GM19099 (cell line): ENCODE measurements around the gene SERPINA9.

Source experiments
- POLR2A ChIP-seq: IDR thresholded peaks from 3 replicates; pipeline ENCODE4 v1.6.1; 2011; ENCODE audit warnings: low read depth; ENCODE audit not compliant: insufficient read length; ENCODE audit errors: extremely low read depth

The SERPINA9 gene

DNA sequence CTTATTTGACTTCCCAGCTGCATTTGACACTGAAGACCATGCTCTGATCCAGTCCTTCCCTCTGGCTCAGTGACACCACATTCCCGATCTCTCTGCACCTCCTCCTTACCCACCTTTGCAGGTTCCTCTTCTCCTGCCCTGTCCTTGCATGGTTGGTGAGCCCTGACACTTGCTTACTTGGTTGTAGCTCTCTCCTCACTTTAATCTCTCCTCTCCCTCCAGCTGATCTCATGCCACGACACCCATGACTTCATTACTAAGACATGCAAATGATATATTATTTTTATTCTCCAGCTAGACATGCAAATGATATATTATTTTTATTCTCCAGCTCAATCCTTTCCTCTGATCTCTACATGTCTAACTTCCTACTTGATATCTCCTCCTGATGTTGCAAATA is at the start of gene SERPINA9:
TSS of gene SERPINA9 (minus strand) at position 175 of the 400 bp plus-strand sequence. CDS start 6,357 bp downstream, outside the sequence.
- TF ChIP-seq POLR2A, result no peak

GRCh38 chr14:94524093-94524492 is 48.1 kb upstream of the SERPINA9 start:
- TF ChIP-seq POLR2A, result no peak

DNA sequence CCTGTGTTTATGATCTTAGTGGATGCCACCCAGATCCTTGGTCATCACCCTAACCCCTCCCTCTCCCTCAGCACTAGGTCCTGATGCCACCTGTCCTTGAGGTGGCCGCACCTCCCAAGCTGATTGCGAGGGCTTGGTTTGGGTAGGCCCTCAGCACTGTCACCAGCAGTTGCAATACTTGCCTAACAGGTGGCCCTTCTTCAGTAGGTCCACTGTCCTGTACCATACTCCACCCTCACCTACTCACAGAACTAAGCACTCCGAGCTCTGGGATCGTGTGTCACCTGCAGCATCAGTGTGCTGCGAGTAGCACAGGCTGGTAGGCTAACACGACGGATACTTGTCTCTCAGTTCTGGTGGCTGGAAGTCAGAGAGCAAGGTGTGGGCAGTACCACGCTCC is 47.3 kb upstream of the SERPINA9 start:
- no peak for TF ChIP-seq POLR2A

DNA sequence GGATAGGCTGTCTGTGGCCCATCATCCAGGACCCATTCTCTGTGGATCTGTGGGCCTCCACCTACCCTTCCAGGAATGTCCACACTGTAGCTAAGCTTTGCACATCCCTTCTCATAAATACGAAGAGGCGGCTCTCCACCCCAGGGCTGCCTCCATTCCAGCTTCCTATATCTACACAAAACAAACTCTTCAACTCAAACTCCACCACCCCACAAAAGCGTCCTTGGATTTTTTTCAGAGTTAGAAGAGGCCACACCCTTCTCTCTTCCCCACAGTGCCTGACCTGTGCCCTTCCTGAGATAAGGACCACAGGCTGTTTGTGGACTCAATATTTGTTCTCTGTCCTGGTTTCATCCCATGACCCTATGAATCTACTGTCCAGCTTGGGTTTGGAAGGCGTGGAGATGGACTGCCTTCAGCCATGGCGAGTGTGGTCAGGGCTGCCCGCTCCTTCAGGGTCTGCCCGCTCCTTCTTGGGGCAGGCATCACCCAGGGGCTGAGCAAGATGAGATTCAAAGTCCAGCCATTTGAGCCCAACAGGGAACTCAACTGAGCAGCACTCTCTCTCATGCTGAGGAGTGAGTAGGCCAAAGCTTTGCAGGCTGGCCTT is 46.2 kb upstream of the SERPINA9 start:
- no peak for TF ChIP-seq POLR2A

- no peak for TF ChIP-seq POLR2A
These were observed 45.5 kb upstream of the SERPINA9 start for GRCh38 chr14:94521375-94522114.

- TF ChIP-seq POLR2A, result no peak
These were observed 41.8 kb upstream of the SERPINA9 start for GRCh38 chr14:94517641-94518257.

- TF ChIP-seq POLR2A, result no peak
These were observed 41.2 kb upstream of the SERPINA9 start for GRCh38 chr14:94517248-94517640.

- TF ChIP-seq POLR2A, result no peak
These were observed 39.9 kb upstream of the SERPINA9 start for GRCh38 chr14:94515856-94516255.

GRCh38 chr14:94515426-94515825 is 39.4 kb upstream of the SERPINA9 start:
- no peak for TF ChIP-seq POLR2A

- no peak for TF ChIP-seq POLR2A
These were observed 38.4 kb upstream of the SERPINA9 start for GRCh38 chr14:94514351-94514750.

- no peak for TF ChIP-seq POLR2A
These were observed 33.4 kb upstream of the SERPINA9 start, which contains the start of gene SERPINA12 for GRCh38 chr14:94509356-94509755. Gene SERPINA12 (minus strand): TSS chr14:94509469. CDS start chr14:94498397, 11,072 bp downstream.

GRCh38 chr14:94505641-94506040 is 29.6 kb upstream of the SERPINA9 start:
- no peak for TF ChIP-seq POLR2A

DNA sequence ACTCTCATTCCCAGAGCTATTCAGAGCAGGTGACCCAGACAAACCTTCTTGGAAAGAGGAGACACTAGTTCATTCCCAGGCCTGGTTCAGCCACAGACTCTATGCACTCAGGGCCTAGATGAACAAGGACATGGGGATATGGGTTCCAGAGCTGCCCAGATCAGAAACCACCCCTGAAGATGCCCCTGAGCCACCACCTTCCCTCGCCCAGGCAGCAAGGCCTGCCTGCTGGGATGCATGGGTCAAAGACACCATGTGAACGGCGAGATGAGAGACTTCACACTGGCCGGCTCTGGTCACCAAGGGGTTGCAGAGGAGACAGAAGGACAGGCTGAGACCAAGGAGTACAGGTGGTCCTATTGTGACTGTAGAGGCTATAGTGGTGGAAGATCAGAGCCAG is 29.2 kb upstream of the SERPINA9 start:
- TF ChIP-seq POLR2A, result no peak

- TF ChIP-seq POLR2A, result no peak
These were observed 25.9 kb upstream of the SERPINA9 start for GRCh38 chr14:94501588-94502516.

GRCh38 chr14:94500264-94500663 is 24.3 kb upstream of the SERPINA9 start:
- no peak for TF ChIP-seq POLR2A

- no peak for TF ChIP-seq POLR2A
These were observed 23.7 kb upstream of the SERPINA9 start for GRCh38 chr14:94499673-94500072.

DNA sequence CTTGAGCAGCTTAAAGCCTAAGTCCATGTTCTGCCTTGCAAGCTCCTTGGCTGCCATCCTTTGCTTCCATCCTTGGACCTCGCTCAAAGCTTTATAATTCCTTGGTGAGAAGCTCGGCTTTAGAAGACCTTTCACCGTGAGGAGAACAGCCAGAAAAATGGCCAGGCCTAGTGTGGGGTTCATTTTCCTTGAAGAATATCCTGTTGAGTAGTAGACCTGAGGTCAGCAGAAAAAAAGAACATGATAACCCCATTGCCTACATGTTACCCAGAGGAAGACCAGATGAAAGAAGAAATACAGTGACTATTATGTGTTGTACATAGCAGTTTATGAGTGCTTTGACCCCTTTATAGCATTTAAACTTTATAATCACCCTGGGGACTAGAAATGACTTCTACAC is 22.2 kb upstream of the SERPINA9 start:
- TF ChIP-seq POLR2A, result no peak
